Testis (tissue), 5 donors: ENCODE data around the gene HS1BP3. TPM values are rescaled to one million over a fixed set of nuclear protein-coding genes. Genes with fewer than 3 reads are reported as not detected.

ENCODE experiments used
- DNase-seq: peaks from one replicate; pipeline ENCODE4 v3.0.0-alpha.2; 2019
- H3K27ac ChIP-seq, 2 donors: fragments of 200-600 bp; sonication (generic); one replicate each; pipeline ENCODE4 v1.5.1; 2019
- H3K27me3 ChIP-seq: fragments of 200-600 bp; sonication (generic); one replicate; pipeline ENCODE4 v1.5.1; 2019
- H3K36me3 ChIP-seq: fragments of 200-600 bp; sonication (generic); one replicate; pipeline ENCODE4 v1.5.1; 2017; ENCODE audit warnings: low read depth; ENCODE audit errors: missing control alignments
- H3K4me1 ChIP-seq: fragments of 200-600 bp; sonication (generic); one replicate; pipeline ENCODE4 v1.5.1; 2019
- H3K4me3 ChIP-seq, 2 donors: fragments of 200-600 bp; sonication (generic); one replicate each; pipeline ENCODE4 v1.5.1; 2017 to 2019
- H3K9me3 ChIP-seq: fragments of 200-600 bp; sonication (generic); one replicate; pipeline ENCODE4 v1.5.1; 2017
- CTCF ChIP-seq, 3 experiments: fragments of 450-650 bp in 2 of 3; fragments of 200-600 bp in 1 of 3; sonication (generic) in 1 of 3; IDR thresholded peaks; one replicate each; pipeline ENCODE4 v1.5.1; 2016 to 2019; ENCODE audit warnings: antibody characterized with exemption in 3 of 3, mild to moderate bottlenecking in 2 of 3, moderate library complexity in 1 of 3
- POLR2A ChIP-seq: fragments of 450-650 bp; IDR thresholded peaks from one replicate; pipeline ENCODE4 v1.6.1; 2017; ENCODE audit warnings: antibody characterized with exemption, mild to moderate bottlenecking, moderate library complexity
- WGBS, 2 donors: methylation state at CpG; one replicate each; pipeline ENCODE4 v1.1.5; 2018; 5-methylcytosine and 5-hydroxymethylcytosine counted together
- intact Hi-C: fragments of 100-400 bp; cut with DNase I; formaldehyde crosslinking; loops from one replicate; pipeline ENCODE4 v1.15.1; 2023; ENCODE audit warnings: low total_unique reads
- long read RNA-seq, 2 donors: transcript quantifications; one replicate each; lab custom pipeline, GENCODE V29; 2026
- polyA plus RNA-seq: library from polyadenylated mRNA; stranded (reverse); fragments of 350-450 nt; fragmentation: Illumina TruSeq; extraction: RNeasy Lipid Tissue Mini Kit (QIAGEN cat#74804); gene quantifications from one replicate; pipeline ENCODE4 v1.2.3, GENCODE V29; 2014; ENCODE audit warnings: low read depth, low replicate concordance; ENCODE audit not compliant: insufficient read depth
- total RNA-seq, 2 donors: library from RNA; depleted of rRNA; stranded (reverse); fragments of >200 nt; gene quantifications; one replicate each; pipeline ENCODE4 v1.2.3, GENCODE V29; 2016

HS1BP3 gene
- 10 to 100 TPM; 23.5 to 31.6 TPM for total RNA-seq
- 25.0 TPM for polyA plus RNA-seq
- long read RNA-seq, donor 1, partial matches to known transcripts = 0 of 5 reads
- long read RNA-seq, donor 1, other reads (novel, unspliced or antisense) = 0 of 5 reads
- long read RNA-seq, donor 2, full-length matches to known transcripts = 4 of 4 reads
- long read RNA-seq, donor 2, partial matches to known transcripts = 0 of 4 reads
- long read RNA-seq, donor 2, other reads (novel, unspliced or antisense) = 0 of 4 reads

- DNase-seq = peak; percentile 88
- Histone ChIP-seq H3K4me3 (peak within 1 kb of the TSS; percentile 80 to 99), H3K27ac (peak within 1 kb of the TSS; percentile 73 to 93), H3K9me3 (no peaks in the 10 kb centered on the region), H3K27me3 (no peaks in the 10 kb centered on the region), H3K4me1 (peaks cover 17% of the 10 kb centered on the region), H3K36me3 (no peaks in the 10 kb centered on the region)
- TF ChIP-seq POLR2A (no peak), CTCF (IDR thresholded peaks at IDR 0.05) (peak; percentile 92 to 100 (median 99))
- 0 to 1% methylated on average over 10 to 25 of the region's 72 CpGs for WGBS, 2 donors
- intact Hi-C loops = no loop called here
Measured at GRCh38 chr2:20650877-20651730, at the start of gene HS1BP3. Gene HS1BP3 (minus strand): TSS chr2:20651098. CDS start chr2:20651063, 35 bp downstream.

- Histone ChIP-seq H3K4me3 (no peak overlapping the region), H3K9me3 (no peaks in the 10 kb centered on the region), H3K4me1 (no peaks in the 10 kb centered on the region), H3K27me3 (no peaks in the 10 kb centered on the region), H3K36me3 (no peaks in the 10 kb centered on the region), H3K27ac (no peak overlapping the region)
- intact Hi-C loops = no loop called here
- no peak for DNase-seq
- TF ChIP-seq POLR2A = no peak
- TF ChIP-seq CTCF (IDR thresholded peaks at IDR 0.05) = no peak
- 61 to 71% methylated on average over 4 of the region's 4 CpGs for WGBS, 2 donors
Measured at GRCh38 chr2:20698916-20699613, 48.2 kb upstream of the HS1BP3 start.

GRCh38 chr2:20697322-20697934 is 46.5 kb upstream of the HS1BP3 start:
- TF ChIP-seq CTCF (IDR thresholded peaks at IDR 0.05) (no peak), POLR2A (no peak)
- Histone ChIP-seq H3K27ac (no peak overlapping the region), H3K9me3 (no peaks in the 10 kb centered on the region), H3K4me1 (no peaks in the 10 kb centered on the region), H3K27me3 (no peaks in the 10 kb centered on the region), H3K36me3 (no peaks in the 10 kb centered on the region), H3K4me3 (no peak overlapping the region)
- no peak for DNase-seq
- intact Hi-C loops = no loop called here
- 85 to 91% methylated on average over 2 of the region's 2 CpGs for WGBS, 2 donors

- Histone ChIP-seq H3K4me1 (no peaks in the 10 kb centered on the region), H3K36me3 (no peaks in the 10 kb centered on the region), H3K4me3 (no peak overlapping the region), H3K27me3 (no peaks in the 10 kb centered on the region), H3K27ac (no peak overlapping the region), H3K9me3 (no peaks in the 10 kb centered on the region)
- intact Hi-C loops = no loop called here
- TF ChIP-seq CTCF (IDR thresholded peaks at IDR 0.05) = no peak
- TF ChIP-seq POLR2A = no peak
- no peak for DNase-seq
- WGBS, 2 donors = 84 to 86% methylated on average over 2 of the region's 2 CpGs
Measured at GRCh38 chr2:20696366-20696765, 45.5 kb upstream of the HS1BP3 start.
